NCI-H524 (cell line): ENCODE measurements around the gene SLC66A1.

ENCODE experiments used
- DNase-seq, 2 experiments: peaks; one replicate each; lab custom pipeline; 2025; lab: John Stamatoyannopoulos, UW

The SLC66A1 gene

DNA sequence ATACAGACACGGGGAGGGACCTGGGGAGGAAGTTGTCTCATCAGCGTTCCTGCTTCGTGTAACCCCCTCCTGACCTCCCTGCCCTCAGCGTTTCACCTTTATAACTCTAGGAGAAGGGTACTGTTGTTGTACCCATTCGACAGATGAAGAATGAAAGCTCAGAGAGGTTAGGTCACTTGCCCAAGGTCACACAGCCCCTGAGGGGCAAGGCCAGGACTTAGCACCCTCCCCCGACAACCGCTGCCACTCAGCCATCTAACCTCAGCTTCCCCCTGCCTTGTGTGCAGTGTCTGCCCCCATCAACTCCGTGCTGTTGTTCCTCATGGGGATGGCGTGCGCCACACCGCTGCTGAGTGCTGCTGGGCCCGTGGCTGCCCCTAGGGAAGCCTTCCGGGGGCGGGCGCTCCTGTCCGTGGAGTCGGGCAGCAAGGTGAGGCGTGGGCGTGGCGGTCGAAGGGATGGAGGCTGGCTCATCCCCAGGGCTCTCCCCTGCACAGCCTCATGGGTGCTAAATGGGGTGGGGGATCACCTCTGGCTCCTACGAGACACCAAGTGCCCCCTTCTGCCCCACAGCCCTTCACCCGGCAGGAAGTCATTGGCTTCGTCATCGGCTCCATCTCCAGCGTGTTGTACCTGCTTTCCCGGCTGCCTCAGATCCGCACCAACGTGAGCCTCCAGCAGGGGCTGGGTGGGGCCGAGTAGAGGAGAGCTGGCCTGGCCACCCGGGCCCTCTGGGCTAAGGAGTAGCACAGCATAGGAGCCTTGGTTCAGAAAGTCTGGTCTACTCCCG lies 14.0 kb downstream of the SLC66A1 start:
- DNase-seq: no peak

DNA sequence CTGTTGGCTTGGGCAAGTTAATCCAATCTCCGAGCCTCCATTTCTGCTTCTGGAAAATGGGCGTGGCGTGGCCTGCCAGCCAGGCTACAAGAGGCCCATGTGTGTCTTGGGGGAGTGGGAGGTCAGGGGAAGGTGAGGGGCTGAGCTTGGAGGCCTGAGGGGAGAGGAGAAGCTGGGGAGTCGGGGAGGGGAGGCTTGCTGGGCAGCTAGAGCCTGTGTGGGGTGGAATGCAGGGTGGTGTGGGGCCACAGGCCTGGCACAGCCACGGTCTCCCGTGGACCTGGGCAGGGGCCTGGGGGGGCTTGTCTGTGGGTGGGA lies 14.6 kb downstream of the SLC66A1 start:
- DNase-seq: no peak

DNA sequence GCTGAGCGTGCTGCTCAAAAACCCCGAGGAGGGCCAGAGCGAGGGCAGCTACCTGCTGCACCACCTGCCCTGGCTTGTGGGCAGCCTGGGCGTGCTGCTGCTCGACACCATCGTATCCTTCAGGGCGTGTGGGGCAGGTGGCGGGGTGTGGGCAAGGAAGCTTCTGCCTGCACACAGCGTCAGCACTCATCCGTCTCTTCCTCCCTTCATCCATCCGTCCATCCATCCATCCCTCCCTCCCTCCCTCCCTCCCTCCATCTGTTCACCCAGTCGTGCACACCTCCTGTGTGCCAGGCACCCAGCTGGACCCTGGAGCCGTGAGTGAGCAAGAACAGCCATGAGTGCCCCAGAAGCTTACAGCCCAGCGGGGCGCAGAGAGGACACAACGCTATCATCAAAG lies 15.2 kb downstream of the SLC66A1 start:
- peak; percentile 28 to 31 for DNase-seq

DNA sequence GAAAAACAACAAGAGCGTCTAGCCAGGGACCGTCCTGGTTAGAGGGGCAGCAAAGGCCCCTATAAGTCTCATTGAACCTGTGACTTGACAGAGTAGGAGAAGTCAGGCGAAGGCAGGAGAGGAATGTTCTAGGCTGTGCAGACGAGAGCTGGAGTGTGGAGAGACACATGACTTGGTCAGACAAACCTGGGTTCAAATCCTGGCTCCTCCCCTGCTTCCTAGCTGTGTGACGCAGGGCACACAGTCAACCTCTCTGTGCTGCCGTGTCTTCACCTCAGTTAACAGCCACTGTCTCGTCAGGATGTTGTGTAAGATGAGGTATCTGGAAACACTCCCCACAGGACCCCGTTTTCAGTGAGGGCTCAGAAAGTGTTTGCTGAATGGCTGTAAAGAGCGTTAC lies 15.6 kb downstream of the SLC66A1 start:
- DNase-seq: no peak

DNA sequence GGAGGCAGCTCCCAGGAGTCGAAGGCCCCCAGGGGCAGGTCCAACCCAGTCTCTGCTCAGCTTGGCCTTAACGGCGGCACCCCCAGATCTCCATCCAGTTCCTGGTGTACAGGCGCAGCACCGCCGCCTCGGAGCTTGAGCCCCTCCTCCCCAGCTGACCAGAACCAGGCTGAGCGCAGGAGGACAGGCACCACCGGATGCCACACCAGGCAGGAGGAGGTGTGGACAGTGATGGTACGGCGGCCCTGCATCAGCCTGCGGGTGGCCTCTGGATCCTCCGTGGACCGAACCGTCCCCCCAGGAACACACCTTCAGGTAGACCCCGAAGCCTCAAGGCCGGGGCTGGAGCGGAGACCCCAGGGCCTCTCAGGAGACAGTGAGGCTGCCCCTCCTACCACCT lies 16.4 kb downstream of the SLC66A1 start:
- no peak for DNase-seq

DNA sequence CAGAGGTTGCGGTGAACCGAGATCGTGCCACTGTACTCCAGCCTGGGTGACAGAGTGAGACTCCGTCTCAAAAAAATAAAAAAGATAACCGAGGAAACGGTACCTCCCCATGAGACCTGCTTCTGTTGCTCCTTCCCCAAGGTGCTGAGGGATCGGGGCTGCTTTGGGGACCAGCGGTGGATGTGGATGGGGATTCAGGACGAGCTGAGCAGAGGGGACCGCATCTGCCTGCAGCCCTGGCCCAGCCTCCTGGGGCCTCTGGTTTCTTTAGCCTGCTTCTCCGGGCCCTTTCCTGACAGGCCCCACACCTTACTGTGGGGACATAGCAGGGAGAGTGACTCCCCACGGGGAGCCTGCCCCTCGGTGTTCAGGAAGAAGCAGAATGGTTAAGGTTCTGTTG lies 17.1 kb downstream of the SLC66A1 start:
- DNase-seq: no peak

DNA sequence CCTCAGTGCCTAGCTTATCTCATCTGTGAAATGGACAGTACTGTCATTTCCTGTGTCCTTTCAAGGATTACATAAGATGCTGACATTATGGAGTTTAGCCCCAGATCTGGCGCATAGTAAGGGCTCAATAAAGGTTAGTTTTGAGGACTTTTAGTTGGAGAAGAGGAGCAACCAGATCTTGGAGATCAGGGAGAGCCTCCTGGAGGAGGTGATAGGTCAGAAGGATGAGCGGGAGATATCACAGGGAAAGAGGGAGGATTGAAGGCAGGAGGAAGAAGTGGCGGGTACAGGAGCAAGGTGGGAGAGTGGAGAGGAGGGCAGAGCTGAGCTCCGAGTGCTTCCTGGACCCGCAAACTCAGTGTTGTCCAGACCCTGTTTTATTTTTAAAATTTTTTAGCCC lies 17.5 kb downstream of the SLC66A1 start:
- no peak for DNase-seq

DNA sequence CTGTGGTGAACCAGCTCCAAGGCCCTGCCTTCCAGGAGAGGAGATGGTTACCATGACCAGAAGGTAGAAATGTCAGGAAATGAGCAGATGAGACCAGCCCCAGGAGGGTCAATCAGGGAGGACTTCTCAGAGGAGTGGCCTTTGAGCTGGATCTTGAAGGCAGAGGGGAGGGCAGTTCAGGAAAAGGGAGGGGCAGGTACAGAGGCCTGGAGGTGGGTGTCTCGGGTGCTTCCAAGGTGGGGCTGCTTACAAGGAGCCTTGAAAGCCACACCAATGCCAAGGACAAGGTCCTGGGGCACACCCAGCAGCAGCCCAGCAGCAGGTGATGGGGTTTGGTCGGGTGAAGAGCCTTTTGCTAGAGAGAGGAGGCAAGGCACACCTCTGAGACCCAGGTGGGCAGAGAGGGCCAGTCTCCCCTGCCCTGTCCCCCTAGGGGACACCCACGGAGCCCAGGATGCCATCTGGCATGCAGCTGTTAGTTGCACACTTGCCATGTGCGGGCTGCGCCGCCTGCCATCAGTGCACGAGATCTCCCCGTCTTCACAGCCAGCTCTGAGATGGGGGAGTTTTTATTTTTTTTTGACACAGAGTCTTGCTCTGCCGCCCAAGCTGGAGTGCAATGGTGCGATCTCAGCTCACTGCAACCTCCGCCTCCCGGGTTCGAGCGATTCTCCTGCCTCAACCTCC lies 18.5 kb downstream of the SLC66A1 start:
- peak in 1 of 2 experiments; percentile 50 for DNase-seq

DNA sequence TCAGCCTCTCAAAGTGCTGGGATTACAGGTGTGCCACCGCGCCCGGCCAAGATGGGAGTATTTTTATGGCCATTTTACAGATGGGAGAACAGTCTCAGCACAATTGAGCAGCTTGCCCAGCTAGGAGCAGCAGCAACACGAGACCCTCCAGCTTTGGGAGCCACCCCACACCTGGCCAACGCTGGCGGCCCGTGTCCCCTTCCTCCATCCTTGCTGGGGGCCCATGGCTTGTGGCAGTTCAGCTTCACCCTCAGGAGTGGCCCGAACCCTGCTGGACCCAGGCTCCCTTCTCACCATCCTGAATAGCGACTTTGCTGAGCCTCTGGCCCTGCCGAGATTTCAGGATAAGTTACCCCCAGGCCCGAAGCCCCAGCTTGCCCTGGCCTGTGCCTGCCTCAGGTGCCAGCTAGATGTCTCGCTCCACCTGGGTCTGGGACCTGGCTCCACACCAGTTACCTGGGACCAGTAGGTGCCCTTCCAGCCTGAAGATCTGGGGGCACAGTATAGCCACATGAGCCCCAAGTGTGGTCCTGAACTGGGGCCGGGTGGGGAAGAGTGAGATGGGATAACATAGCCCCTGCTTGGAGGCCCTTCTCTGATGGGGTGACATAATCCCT lies 19.2 kb downstream of the SLC66A1 start:
- DNase-seq: no peak

DNA sequence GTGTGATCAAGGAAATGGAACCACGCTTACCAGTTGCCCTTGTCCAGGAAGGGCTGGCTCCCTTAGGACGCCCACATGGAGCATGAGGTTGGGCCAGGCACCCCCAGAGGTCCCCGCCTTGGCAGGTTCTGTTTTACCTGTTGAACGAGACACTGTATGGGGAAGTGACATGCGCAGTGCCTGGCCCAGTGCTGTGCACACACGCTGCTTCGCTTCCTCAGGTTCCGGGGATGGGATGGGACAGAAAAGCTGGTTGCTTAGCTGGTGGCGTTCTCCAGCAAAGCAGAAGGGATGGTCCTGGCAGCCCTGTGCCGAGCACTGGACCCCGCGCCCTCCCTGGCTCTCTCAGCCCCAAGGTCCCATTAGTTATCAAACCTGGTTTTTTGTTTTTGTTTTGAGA lies 20.7 kb downstream of the SLC66A1 start:
- no peak for DNase-seq

DNA sequence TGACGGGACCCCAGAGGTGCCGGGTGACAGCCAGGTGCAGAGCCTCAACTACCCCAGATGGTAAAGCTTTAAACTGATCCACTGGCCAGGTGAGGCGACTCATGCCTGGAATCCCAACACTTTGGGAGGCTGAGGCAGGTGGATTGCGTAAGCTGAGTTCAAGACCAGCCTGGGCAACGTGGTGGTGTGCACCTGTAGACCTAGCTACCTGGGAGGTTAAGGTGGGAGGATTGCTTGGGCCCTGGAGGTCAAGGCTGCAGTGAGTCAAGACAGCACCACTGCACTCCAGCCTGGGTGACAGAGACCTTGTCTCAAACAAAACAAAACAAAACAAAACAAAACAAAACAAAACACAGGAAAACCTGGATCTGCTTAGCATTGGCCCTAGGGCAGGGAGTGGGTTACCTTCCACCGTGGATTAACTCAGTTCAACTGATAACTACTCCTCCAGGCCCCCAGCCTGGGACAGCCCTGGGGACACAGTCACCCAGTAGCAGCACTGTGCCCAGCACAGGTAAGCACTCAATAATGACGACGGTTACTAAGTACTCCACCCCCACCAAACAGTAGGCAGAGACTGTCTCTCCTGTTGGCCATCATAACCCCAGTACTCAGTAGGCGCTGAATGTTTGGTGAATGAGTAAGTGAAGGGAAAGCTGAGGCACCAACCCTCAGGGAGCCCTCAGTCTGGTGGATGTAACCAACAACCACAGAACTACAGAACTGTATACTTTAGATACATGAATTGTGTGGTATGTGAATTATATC lies 21.6 kb downstream of the SLC66A1 start:
- no peak for DNase-seq

DNA sequence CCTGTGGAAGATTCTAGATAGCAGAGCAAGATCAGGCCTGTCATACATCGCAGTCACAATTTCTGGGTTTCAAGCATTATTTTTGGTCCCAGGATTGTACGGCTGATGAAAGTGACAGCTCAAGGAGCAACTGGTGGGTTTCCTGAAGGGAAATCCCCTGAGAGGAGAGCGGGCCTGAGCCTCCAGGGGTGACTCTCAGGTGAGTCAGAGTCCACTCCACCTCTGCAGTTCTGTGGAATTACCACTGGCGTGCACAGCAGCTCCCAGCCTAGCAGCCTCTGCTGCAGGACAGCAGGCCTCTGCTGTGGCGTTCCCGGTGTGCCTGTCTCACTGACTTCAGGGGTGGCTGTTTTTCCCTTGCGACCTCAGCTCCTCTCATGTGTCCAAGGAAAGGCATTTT lies 24.4 kb downstream of the SLC66A1 start:
- DNase-seq: no peak

DNA sequence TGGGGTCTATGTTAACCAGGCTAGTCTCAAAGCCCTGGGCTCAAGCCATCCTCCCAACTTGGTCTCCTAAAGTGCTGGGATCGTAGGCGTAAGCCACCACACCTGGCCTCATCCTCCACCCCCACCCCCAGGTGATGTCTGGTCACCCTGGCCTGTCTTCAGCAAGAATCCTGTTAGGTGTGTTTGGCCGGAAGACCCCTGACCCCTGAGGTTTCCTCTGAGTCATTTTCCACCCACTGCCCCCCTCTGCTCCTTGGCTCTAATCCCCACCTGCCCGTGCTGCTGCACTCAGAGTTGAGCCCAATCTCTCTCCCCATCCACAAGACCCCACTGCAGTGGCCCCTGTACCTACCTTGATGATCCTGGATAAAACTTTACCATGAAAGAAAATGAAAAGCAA lies 25.2 kb downstream of the SLC66A1 start:
- no peak for DNase-seq

DNA sequence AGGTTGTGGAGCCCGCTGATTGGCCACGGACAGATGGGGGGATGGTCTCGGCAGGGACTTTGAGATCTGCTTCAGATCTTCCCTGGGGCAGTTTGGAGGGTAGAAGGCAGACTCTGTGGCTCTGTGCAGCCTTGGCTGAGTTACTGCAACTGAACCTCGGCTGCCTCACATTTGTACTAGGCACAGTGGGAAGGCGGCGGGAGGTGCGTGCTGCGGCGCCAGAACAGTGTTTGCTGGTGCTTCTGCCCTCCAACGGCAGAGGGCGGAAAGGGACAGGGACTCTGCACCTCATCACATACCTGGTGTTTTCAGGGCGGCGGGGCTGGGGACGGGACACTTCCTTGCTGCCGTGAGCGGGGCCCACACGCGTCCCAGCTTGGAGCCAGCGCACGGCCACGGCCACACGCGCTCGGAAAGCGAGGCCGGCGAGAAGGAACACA lies 26.2 kb downstream of the SLC66A1 start:
- no peak for DNase-seq

DNA sequence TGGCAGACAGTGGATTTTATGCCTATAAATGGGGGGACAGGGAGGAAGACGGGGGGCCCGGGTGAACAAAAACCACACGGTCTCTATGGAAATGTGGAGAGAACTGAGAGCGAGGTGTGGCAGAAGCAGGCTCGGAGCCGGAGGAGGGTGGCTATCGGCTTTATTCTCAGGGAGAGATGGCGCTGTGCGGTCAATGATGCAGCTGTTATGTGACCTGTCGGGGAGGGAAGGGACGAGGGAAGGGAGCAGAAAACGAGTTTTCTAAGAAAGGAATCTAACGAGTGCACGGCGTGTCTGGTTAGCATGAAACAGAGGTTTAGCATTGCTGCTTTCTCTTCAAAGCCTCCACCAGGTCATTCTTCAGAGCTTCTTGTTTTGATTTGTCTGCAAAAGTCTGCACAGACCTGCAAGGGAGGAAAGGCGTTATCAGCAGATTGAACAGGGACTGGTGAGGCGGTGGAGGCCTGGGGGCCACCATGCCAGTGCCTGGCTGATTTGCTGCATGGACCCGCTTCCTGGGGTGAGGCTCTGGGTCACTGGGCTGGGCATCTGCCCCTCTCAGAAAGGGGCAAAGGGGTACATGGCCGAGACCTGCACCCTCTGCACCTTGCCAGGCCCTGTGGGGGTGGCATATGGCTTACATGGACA lies 27.2 kb downstream of the SLC66A1 start:
- no peak for DNase-seq

DNA sequence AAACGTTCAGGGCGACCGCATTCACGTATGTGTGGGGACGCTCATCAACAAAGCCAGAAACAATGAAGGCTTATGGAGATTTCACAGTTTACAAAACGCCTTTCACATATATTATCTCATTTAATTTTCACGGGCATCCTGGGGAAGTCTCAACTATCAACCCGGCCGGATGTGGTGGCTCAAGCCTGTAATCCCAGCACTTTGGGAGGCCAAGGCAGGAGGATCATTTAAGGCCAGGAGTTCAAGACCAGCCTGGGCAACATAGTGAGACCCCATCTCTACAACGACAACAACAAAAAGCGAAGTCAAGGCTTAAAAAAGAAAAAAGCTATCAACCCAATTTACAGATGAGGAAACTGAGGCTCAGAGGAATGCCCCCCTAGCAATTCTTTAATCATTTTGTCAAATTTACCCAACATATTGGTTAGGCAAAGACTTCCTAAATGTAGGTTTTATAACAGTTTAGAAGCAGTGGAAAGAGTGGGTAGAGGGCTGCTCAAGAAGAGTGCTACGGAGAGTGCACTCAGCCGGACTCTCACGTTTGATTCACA lies 28.3 kb downstream of the SLC66A1 start:
- DNase-seq: no peak

DNA sequence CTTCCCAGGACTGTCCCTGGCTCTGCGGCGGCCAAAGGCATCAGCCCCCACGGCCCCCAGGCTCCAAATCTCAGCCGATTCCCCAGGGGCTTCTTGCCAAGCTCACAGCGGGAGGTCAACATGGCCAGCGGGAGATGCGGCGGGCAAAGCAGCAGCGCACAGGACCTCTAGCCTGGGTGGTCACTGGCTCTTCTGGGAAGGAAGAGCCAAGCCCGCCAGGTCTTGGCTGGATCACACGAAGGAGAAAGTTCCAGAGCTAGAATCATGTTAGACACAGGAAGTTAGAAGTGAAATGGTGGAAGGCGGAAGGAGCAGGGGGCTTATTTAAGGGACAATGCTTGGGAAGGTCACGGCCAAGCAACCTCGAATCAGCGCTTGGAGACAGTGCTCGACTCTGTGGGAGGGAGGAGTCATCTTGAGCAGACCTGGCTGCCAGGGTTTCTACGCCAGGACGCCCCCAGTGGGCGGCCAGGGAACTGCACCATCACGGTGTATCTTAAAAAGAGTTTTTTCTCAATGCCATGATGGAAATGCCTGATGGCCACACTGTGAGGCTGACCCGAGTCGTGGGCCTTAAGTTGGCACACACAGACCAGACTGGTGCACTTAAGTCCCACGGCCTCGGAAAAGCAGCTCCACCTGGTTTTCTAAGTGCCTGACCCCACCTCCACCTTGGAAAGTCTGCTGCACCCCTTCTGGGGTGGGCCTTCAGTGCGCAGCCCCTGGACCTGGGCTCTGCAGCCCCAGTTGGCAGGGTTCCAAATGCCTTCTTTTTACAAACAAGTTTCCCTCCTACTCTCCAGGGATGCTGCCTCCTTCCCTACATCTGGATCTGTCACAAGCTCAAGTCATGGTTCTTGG lies 29.3 kb downstream of the SLC66A1 start:
- peak; percentile 7 to 63 for DNase-seq

DNA sequence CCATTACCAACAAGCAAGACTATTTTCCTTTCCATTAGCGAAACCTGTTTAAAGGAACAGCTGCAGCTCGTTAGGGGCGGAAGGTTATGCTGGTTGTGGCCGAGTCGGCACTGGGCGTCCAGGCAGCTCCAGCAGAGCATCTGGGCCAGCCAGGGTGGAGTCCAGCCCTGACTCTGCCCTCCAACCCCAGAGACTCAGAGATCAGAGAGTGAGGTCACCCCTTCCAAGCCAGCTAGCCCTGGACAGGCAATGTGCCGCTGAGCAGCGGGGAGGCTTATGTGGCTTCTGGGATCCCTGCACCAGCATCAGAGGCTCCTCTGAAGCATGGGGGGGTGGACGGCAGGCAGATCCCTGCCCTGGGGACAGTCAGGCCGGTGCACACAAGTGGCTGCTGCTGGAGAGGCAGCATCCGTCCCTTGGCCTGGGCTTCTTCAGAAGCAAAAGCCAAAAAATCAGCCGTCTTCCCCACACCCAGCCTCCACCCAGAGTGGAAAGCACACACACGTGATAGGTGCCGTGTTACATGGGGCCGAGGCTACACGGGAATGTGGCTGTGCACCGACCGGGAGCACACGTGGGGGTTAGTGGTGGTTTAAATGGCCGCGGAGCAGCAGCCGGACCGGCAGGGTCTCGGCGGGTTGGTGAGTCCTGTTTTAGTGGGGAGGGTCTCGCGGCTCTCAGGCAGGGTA lies 30.1 kb downstream of the SLC66A1 start:
- no peak for DNase-seq

DNA sequence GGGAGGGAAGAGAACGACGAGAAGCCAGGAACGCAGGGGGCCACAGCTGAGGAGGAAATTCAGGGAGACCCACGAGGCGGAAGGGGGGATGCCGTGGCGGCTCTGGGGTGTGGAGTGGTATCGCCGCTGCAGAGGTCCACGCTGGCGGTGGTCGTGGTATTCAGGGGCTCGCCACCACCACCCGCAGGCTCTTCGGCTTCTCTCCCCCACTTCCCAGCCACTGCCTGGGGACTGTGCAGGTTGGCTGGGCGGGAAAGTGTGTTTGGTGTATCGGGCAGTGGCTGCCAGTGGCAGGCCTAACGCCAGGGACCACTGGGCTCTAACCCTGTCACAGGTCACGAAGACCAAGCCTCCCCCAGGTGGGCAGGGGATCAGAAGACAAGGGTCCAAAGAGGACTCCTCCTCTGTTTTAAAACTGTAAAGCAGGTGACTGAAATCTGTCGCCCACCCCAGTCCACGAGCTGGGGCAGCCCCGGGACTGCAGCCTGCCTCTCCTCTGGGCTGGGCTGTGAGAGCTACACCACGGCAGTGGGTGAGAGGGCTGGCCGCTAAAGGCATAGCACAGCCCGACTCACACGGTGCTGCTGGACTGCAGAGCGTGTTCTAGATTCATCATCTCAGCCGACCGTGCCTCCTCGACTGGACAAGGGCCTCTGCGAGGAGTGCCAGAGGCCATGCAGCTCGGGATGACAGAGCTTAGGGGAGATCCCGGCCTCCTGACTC lies 30.9 kb downstream of the SLC66A1 start:
- DNase-seq: no peak
